ENCODE measurements around the gene GPR15. TPM values are rescaled to one million over a fixed set of nuclear protein-coding genes. Genes with fewer than 3 reads are reported as not detected.
A peak's percentile ranks its signal among the peaks of the same experiment; 100 is the strongest.

GPR15 gene
- total RNA-seq, 8 experiments from 2014 or later = 0.35 to 0.81 TPM; not detected in 6

DNA sequence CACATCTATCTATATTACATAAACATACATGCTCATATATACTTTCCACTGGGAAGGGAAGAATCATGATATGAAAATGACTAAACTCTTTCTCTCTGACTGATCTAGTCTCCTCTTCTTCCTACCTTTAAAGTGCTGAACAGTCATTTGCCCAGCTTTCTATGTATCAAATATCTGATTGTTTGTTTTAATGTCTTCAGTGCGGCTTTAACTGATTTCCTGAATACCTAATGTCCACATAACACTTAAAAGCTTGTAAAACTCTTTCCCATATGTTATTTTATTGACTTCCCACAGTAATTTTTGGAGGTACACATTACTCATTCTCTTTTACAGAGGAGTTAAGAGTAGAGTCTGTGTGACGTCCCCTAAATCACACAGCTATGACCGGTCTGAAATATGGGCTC lies 33.5 kb downstream of the GPR15 start:
- no peak overlapping the region for H3K4me3 ChIP-seq
- no peaks in the 10 kb centered on the region for H3K4me1 ChIP-seq (replicated peaks in 1 of 2)
- 0 to 71% (median 34%) methylated on average over 1 to 3 of the region's 3 CpGs for WGBS, 10 experiments
- no peak overlapping the region for H3K27ac ChIP-seq
- ATAC-seq (replicated peaks in 6 of 8) = no peak
- in situ Hi-C loops (cut with MboI; ENCODE audit: low pct_unique_long_range_greater_than_20kb in 2 of 9, low sequenced_read_pairs in 9 of 9, unreplicated experiment in 9 of 9) = loop anchor here in 1 of 9 experiments (25.0 kb wide), 2 partner anchors 178 to 528 kb away; partner anchors contain the start of genes GABRR3 and OR5K3

DNA sequence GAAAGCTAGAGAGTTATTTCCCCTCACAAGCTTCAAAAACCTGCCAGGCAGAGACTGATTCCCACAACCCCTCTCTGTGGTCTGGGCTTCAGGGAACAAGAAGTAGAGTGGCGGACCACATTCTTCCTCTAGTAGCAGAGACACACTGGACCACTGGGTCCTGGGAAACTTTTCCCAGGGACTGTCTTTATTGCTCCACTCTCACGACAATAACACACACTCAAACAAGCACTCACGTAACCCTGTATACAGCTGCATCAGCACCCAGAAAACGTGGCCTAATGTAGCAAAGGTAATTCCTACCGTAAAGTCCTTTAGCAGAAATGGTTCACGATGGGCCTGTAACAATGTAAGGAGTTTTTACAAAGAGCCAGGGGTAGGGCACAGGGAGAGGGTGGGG lies 34.1 kb downstream of the GPR15 start:
- WGBS, 10 experiments = 0 to 100% (median 80%) methylated on average over 1 to 5 of the region's 6 CpGs; no CpG with 5 or more reads in 3 of the 10 experiments
- no peak overlapping the region for H3K27ac ChIP-seq
- no peaks in the 10 kb centered on the region for H3K4me1 ChIP-seq (replicated peaks in 1 of 2)
- no peak overlapping the region for H3K4me3 ChIP-seq
- ATAC-seq (replicated peaks in 6 of 8) = no peak
- in situ Hi-C loops (cut with MboI; ENCODE audit: low pct_unique_long_range_greater_than_20kb in 2 of 9, low sequenced_read_pairs in 9 of 9, unreplicated experiment in 9 of 9) = loop anchor here in 1 of 9 experiments (25.0 kb wide), 2 partner anchors 179 to 529 kb away; partner anchors contain the start of genes GABRR3 and OR5K3

DNA sequence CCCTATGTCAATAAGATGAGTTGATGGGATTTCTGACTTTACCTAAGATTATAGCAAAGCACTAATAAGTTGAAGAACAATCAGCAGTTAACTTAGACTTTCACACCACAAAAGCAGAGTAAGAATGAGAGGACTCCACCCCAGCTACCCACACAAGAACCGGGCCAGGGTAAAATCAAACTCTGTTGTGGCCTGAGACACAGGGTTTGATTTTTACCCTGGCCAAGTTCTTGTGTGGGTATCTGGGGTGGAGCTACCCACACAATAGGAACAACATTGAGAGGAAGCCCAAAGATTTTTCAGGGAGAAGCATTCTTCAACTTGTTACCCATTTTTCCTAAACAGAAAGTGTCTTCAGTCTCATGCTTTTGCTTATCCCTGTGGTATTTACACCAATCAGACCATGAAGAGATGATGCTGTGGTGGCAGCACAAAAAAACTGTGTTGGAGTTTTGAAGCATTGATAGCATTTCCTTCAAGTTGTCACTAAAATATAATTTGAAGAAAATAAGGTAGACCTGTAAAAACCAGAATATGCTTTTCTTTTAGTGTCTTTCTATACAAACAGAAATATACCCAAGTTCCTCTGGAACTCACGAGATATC lies 36.0 kb downstream of the GPR15 start:
- in situ Hi-C loops (cut with MboI; ENCODE audit: low pct_unique_long_range_greater_than_20kb in 2 of 9, low sequenced_read_pairs in 9 of 9, unreplicated experiment in 9 of 9) = loop anchor here in 1 of 9 experiments (25.0 kb wide), 2 partner anchors 180 to 530 kb away; partner anchors contain the start of genes GABRR3 and OR5K3
- 22 to 100% (median 78%) methylated on average over 1 to 2 of the region's 2 CpGs; no CpG with 5 or more reads in 2 of the 10 experiments for WGBS, 10 experiments
- no peak overlapping the region for H3K27ac ChIP-seq
- ATAC-seq (replicated peaks in 6 of 8) = no peak
- H3K4me3 ChIP-seq = no peak overlapping the region
- no peaks in the 10 kb centered on the region for H3K4me1 ChIP-seq (replicated peaks in 1 of 2)

DNA sequence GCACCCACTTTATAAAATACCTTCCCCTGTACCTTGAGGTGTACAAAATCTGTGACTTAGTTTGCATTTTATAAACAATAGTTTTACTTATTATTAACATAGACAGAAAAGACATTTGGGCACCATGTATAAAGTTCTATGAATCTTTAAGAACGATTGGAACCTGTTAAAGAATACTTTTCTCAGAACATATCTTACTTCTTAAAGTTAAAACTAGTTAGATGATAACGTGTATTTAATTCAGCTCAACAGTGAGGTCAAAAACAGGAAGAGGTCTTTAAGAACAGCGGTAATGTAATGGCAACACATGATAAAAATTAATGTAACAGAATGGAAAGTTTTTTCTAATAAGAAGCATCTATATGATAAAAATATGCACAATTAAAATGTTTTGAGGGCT lies 36.6 kb downstream of the GPR15 start:
- in situ Hi-C loops (cut with MboI; ENCODE audit: low pct_unique_long_range_greater_than_20kb in 2 of 9, low sequenced_read_pairs in 9 of 9, unreplicated experiment in 9 of 9) = loop anchor here in 1 of 9 experiments (25.0 kb wide), 2 partner anchors 181 to 531 kb away; partner anchors contain the start of genes GABRR3 and OR5K3

DNA sequence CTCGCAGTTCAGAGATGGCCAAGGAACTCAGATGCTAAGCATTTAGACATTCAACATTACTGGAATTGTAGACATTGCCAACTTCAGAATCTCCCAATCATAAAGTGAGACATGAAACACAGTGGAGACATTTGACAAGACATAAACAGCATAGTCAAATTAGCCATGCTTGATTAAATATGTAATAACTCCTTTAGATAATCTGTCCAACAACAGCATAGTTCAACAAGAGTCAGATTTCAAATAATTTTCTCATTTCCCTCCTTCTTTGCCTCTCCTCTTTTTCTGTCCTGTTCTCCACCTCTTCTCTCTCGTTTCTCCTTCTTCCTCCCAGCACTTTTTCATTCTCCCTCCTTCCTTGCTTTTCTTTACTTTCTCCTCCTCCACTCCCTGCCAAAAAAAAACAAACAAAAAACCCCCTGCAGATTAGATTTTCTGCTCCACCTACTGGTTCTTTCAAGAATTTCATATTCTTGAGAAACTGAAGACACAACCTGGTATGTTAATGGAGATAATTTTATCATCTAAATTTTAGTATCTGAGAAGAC lies 41.5 kb downstream of the GPR15 start:
- ATAC-seq (replicated peaks in 6 of 8) = peak in 3 of 8 experiments; percentile 37 to 62 (median 41)
- in situ Hi-C loops (cut with MboI; ENCODE audit: low pct_unique_long_range_greater_than_20kb in 2 of 9, low sequenced_read_pairs in 9 of 9, unreplicated experiment in 9 of 9) = loop anchor here in 1 of 9 experiments (25.0 kb wide), 2 partner anchors 186 to 536 kb away; partner anchors contain the start of genes GABRR3 and OR5K3
- Histone ChIP-seq H3K4me1 (replicated peaks in 1 of 2) (no peaks in the 10 kb centered on the region), H3K4me3 (no peak overlapping the region), H3K27ac (no peak overlapping the region)
- 0 to 100% (median 46%) methylated on average over 1 to 2 of the region's 2 CpGs; no CpG with 5 or more reads in 1 of the 10 experiments for WGBS, 10 experiments

More for the DNA sequence above, 36.6 kb downstream of the GPR15 start:
- ATAC-seq (replicated peaks in 6 of 8) = no peak
- Histone ChIP-seq H3K4me3 (no peak overlapping the region), H3K4me1 (replicated peaks in 1 of 2) (no peaks in the 10 kb centered on the region), H3K27ac (no peak overlapping the region)
- 42 to 100% (median 79%) methylated on average over 2 to 3 of the region's 3 CpGs for WGBS, 10 experiments

DNA sequence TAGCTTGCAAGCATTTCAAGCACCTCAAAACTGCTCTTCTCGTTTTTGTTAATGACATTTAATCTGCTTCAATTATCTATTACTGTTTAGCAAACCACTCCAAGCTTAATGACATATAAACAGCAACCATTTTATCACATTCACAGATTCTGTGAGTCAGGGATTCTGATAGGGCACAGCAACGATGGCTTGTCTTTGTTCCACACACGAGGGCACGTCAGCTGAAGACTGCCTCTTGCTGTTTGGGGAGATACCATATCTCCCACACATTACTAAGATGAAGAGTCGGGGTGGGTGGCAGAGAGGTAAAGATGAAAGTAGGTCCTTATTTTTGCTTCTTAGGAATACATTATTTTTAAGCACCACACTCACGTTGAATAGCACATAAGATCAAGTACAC lies 42.4 kb downstream of the GPR15 start:
- WGBS, 10 experiments = 54 to 95% (median 89%) methylated on average over 1 to 5 of the region's 6 CpGs; no CpG with 5 or more reads in 1 of the 10 experiments
- Histone ChIP-seq H3K27ac (no peak overlapping the region), H3K4me1 (replicated peaks in 1 of 2) (no peaks in the 10 kb centered on the region), H3K4me3 (no peak overlapping the region)
- ATAC-seq (replicated peaks in 6 of 8) = no peak
- in situ Hi-C loops (cut with MboI; ENCODE audit: low pct_unique_long_range_greater_than_20kb in 2 of 9, low sequenced_read_pairs in 9 of 9, unreplicated experiment in 9 of 9) = loop anchor here in 1 of 9 experiments (25.0 kb wide), 2 partner anchors 187 to 537 kb away; partner anchors contain the start of genes GABRR3 and OR5K3

DNA sequence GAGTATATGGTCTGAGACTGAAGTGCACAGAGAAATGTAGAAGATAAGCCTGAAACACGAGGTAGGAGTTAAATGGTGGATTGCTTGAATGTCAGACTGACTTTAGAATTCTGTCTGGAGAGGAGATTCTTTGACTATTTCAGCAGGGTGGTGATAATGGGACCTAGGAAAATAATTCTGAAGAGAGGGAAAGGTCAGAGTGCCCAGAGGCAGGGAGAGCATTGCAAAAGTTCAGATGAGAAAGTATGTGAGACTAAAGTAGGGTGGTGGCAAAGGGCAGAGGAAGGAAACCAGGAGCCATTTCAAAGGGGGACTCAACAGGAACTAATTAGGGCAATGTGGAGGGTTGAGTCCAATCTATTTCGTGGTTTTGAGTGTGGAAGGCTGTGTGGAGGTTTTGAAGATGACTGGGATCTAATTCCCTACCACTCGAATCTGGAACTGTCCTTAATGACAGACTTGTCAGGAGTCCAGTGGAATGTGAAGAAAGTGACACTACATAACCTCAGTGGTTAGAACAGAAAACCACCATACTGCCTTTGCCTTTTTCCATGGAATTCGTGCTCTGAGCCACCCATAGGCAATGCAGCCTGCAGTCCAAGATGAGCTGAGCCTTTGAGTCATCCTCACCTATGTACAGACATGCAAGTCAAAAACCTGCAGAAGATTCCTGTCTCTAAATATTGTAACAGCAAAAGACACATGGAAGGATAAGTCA lies 45.6 kb downstream of the GPR15 start:
- WGBS, 10 experiments = 50 to 100% (median 90%) methylated on average over 1 to 4 of the region's 4 CpGs; no CpG with 5 or more reads in 1 of the 10 experiments
- Histone ChIP-seq H3K27ac (no peak overlapping the region), H3K4me3 (no peak overlapping the region), H3K4me1 (replicated peaks in 1 of 2) (no peaks in the 10 kb centered on the region)
- in situ Hi-C loops (cut with MboI; ENCODE audit: low pct_unique_long_range_greater_than_20kb in 2 of 9, low sequenced_read_pairs in 9 of 9, unreplicated experiment in 9 of 9) = loop anchor here in 1 of 9 experiments (25.0 kb wide), 1 partner anchor 235 kb away; no protein-coding TSS in a partner anchor
- ATAC-seq (replicated peaks in 6 of 8) = no peak

DNA sequence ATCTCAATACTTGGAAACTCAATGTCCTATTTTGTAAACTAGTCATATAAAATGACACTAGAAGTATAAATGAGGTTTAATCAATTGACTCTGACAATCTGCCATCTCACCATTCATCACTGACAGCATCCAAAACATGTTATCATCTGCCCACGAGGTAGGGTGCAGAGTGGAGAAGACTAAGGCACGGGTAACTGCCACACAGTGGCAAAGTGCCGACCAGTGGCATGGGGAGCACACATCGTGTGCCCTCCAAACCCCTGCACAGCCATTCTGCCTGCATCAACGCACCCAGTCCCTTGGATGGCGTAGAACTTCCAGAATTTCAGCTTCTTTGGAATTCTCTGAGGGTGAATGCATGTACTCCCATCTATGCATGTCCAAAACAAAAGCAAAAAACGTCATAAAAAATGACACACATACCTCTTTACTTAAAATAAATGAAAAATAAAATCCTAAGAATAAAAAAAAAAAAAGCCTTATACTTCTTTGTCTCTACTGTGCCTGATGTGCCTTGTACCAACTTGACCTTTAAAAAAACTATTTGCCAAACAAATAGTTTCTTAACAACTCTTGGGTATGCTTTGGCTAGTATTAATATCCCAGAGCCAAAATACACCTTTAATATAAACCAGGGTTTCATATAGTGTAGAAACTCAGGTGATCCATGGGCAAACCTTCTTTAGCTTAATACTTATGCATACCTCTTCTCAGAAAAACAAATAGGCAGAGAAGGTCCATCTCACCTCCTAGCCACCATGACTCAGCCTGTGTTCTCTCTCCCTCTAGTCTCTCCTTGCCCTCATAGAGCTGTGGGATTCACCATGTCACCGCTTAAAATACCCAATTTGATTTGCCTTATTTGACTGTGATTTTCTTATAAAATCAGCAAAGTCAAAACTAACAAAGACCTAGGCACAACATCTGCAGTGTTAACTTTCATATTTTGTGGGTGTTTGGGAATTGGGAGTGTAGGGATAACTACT lies 48.9 kb downstream of the GPR15 start:
- Histone ChIP-seq H3K4me1 (replicated peaks in 1 of 2) (no peaks in the 10 kb centered on the region), H3K4me3 (no peak overlapping the region), H3K27ac (no peak overlapping the region)
- in situ Hi-C loops (cut with MboI; ENCODE audit: low pct_unique_long_range_greater_than_20kb in 2 of 9, low sequenced_read_pairs in 9 of 9, unreplicated experiment in 9 of 9) = loop anchor here in 1 of 9 experiments (25.0 kb wide), 1 partner anchor 232 kb away; no protein-coding TSS in a partner anchor
- 71 to 97% (median 89%) methylated on average over 2 to 7 of the region's 8 CpGs; no CpG with 5 or more reads in 1 of the 10 experiments for WGBS, 10 experiments
- no peak for ATAC-seq (replicated peaks in 6 of 8)

DNA sequence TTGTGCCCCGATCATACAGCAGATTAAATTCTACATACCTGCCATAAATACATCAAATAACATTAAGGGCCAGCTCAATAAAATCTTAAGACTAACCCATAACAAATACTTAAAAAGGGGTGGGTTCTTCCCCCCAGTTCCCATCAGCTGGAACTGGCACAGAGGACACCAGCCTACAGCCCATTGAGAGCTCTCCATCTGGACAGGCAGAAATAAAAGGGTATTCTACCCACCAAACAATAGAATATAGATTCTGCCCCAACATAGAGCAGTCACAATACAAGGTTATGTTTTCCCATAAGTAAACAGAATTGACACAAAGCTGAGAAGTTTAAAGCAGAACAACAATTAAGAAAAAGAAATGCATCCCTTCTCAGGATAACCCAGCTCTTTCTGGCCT lies 49.7 kb downstream of the GPR15 start:
- Histone ChIP-seq H3K4me3 (no peak overlapping the region), H3K27ac (no peak overlapping the region), H3K4me1 (replicated peaks in 1 of 2) (no peaks in the 10 kb centered on the region)
- no peak for ATAC-seq (replicated peaks in 6 of 8)
- in situ Hi-C loops (cut with MboI; ENCODE audit: low pct_unique_long_range_greater_than_20kb in 2 of 9, low sequenced_read_pairs in 9 of 9, unreplicated experiment in 9 of 9) = loop anchor here in 1 of 9 experiments (25.0 kb wide), 1 partner anchor 231 kb away; no protein-coding TSS in a partner anchor
- WGBS, 10 experiments = 100% methylated on average over 1 of the region's 1 CpG; no CpG with 5 or more reads in 7 of the 10 experiments

DNA sequence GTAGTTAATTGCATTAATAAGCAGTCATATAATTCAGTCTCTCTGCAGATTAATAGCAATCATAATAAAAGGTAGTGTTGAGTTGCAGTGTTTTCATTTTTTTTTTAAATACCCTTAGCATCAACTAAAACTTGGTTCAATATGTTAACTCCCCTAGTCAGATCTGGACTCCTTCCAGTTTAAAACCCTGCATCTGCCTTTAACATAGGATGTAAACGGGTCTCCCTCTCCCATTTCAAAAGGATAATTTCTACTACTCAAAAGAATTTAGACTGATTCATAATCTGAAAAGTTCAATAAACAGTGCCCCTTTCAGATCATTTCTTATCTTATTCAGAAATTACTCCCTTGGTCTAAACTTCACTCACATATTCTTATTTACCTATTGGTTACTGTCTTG lies 50.3 kb downstream of the GPR15 start:
- no peaks in the 10 kb centered on the region for H3K4me1 ChIP-seq (replicated peaks in 1 of 2)
- WGBS, 10 experiments = 69 to 100% (median 100%) methylated on average over 1 of the region's 1 CpG
- H3K27ac ChIP-seq = no peak overlapping the region
- H3K4me3 ChIP-seq = no peak overlapping the region
- in situ Hi-C loops (cut with MboI; ENCODE audit: low pct_unique_long_range_greater_than_20kb in 2 of 9, low sequenced_read_pairs in 9 of 9, unreplicated experiment in 9 of 9) = loop anchor here in 1 of 9 experiments (25.0 kb wide), 1 partner anchor 230 kb away; no protein-coding TSS in a partner anchor
- ATAC-seq (replicated peaks in 6 of 8) = no peak

DNA sequence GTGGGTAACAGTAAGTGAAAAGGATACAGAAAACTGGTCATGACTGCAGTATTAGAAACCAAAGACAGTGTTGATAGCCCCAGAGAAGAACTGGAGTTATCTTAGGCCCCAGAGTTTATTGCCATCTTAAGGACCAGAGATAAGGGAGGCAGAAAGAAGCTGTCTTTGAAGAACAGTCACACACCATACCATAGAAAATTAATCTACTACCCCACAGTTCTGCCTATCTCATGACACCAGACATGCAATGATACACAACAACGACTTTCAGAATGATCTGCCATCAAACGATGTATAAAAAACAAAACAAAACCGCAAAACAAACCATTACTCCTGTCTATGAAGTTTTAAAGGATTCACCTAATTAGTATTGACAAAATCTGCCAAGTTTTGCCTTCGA lies 52.0 kb downstream of the GPR15 start:
- no peak for ATAC-seq (replicated peaks in 6 of 8)
- Histone ChIP-seq H3K4me1 (replicated peaks in 1 of 2) (no peaks in the 10 kb centered on the region), H3K27ac (no peak overlapping the region), H3K4me3 (no peak overlapping the region)
- WGBS, 10 experiments = 67 to 100% (median 93%) methylated on average over 1 to 4 of the region's 4 CpGs; no CpG with 5 or more reads in 1 of the 10 experiments
- in situ Hi-C loops (cut with MboI; ENCODE audit: low pct_unique_long_range_greater_than_20kb in 2 of 9, low sequenced_read_pairs in 9 of 9, unreplicated experiment in 9 of 9) = loop anchor here in 1 of 9 experiments (25.0 kb wide), 1 partner anchor 229 kb away; no protein-coding TSS in a partner anchor

All from motor neuron (in vitro differentiated cells).